GM11168 (cell line): Measurements from ENCODE around the gene DCHS1.

Source experiments
- in situ Hi-C: fragments of 300-500 bp; cut with MboI; formaldehyde crosslinking; loops from one replicate; pipeline ENCODE4 v1.12.0; 2022; ENCODE audit warnings: low sequenced_read_pairs; ENCODE audit not compliant: unreplicated experiment

Gene DCHS1

GRCh38 chr11:6671991-6672390, 16.4 kb upstream of the DCHS1 start:
- in situ Hi-C loops, result no loop called here

- in situ Hi-C loops, result no loop called here
These were observed 14.7 kb upstream of the DCHS1 start for GRCh38 chr11:6670202-6670830.

GRCh38 chr11:6667733-6668374, 12.2 kb upstream of the DCHS1 start:
- in situ Hi-C loops, result no loop called here

GRCh38 chr11:6666302-6667183, 10.9 kb upstream of the DCHS1 start:
- in situ Hi-C loops, result no loop called here

GRCh38 chr11:6664551-6664950, 8.9 kb upstream of the DCHS1 start:
- in situ Hi-C loops, result no loop called here

GRCh38 chr11:6663794-6664469, 8.3 kb upstream of the DCHS1 start:
- in situ Hi-C loops, result no loop called here

- in situ Hi-C loops, result no loop called here
These were observed 5.1 kb upstream of the DCHS1 start for GRCh38 chr11:6660712-6661111.

- in situ Hi-C loops, result no loop called here
These were observed 3.0 kb upstream of the DCHS1 start for GRCh38 chr11:6658647-6659046.

GRCh38 chr11:6657346-6657745, 1.7 kb upstream of the DCHS1 start:
- in situ Hi-C loops, result no loop called here

GRCh38 chr11:6656936-6657335, 1.3 kb upstream of the DCHS1 start:
- in situ Hi-C loops, result no loop called here

- in situ Hi-C loops, result no loop called here
These were observed 941 bp upstream of the DCHS1 start for GRCh38 chr11:6656584-6656915.

GRCh38 chr11:6655020-6655789, 404 bp downstream of the DCHS1 start:
- in situ Hi-C loops, result no loop called here

GRCh38 chr11:6654281-6655019, 1.2 kb downstream of the DCHS1 start:
- in situ Hi-C loops, result no loop called here

GRCh38 chr11:6653656-6654055, 2.0 kb downstream of the DCHS1 start:
- in situ Hi-C loops, result no loop called here

GRCh38 chr11:6653097-6653496, 2.5 kb downstream of the DCHS1 start:
- in situ Hi-C loops, result no loop called here

- in situ Hi-C loops, result no loop called here
These were observed 3.4 kb downstream of the DCHS1 start for GRCh38 chr11:6652182-6652581.

- in situ Hi-C loops, result no loop called here
These were observed 4.6 kb downstream of the DCHS1 start for GRCh38 chr11:6650980-6651379.

- in situ Hi-C loops, result no loop called here
These were observed 5.5 kb downstream of the DCHS1 start for GRCh38 chr11:6650104-6650503.

- in situ Hi-C loops, result no loop called here
These were observed 7.1 kb downstream of the DCHS1 start for GRCh38 chr11:6648501-6648900.
